Measurements from ENCODE around the gene RPS6KA5.
"Not testable (repeated sequence)": the region's sequence is repeated elsewhere in the genome, so short reads cannot be mapped to it uniquely, and the experiment has no call there.

The RPS6KA5 gene

GRCh38 chr14:90981636-90982035 lies 78.8 kb downstream of the RPS6KA5 start:
- no peak for DNase-seq

GRCh38 chr14:90980636-90981035 lies 79.8 kb downstream of the RPS6KA5 start:
- DNase-seq, result not testable (repeated sequence)

- DNase-seq, result no peak
Measured at GRCh38 chr14:90979515-90979914, 80.9 kb downstream of the RPS6KA5 start.

GRCh38 chr14:90976101-90976500 lies 84.3 kb downstream of the RPS6KA5 start:
- no peak for DNase-seq

- no peak for DNase-seq
Measured at GRCh38 chr14:90971687-90972086, 88.8 kb downstream of the RPS6KA5 start.

- DNase-seq, result no peak
Measured at GRCh38 chr14:90970167-90970600, 90.3 kb downstream of the RPS6KA5 start.

- no peak for DNase-seq
Measured at GRCh38 chr14:90969531-90970166, 90.8 kb downstream of the RPS6KA5 start.

- DNase-seq, result no peak
Measured at GRCh38 chr14:90968025-90968424, 92.4 kb downstream of the RPS6KA5 start.

- DNase-seq, result no peak
Measured at GRCh38 chr14:90966493-90966892, 93.9 kb downstream of the RPS6KA5 start.

- DNase-seq, result no peak
Measured at GRCh38 chr14:90965765-90966164, 94.7 kb downstream of the RPS6KA5 start.

GRCh38 chr14:90963343-90963742 lies 97.1 kb downstream of the RPS6KA5 start:
- no peak for DNase-seq

- DNase-seq, result no peak
Measured at GRCh38 chr14:90962505-90963109, 97.8 kb downstream of the RPS6KA5 start.

GRCh38 chr14:90960818-90961217 lies 99.6 kb downstream of the RPS6KA5 start:
- DNase-seq, result no peak

GRCh38 chr14:90959344-90959743 lies 101.1 kb downstream of the RPS6KA5 start:
- DNase-seq, result no peak

GRCh38 chr14:90956273-90956672 lies 104.2 kb downstream of the RPS6KA5 start:
- DNase-seq, result no peak

GRCh38 chr14:90953643-90954042 lies 106.8 kb downstream of the RPS6KA5 start:
- not testable (repeated sequence) for DNase-seq

GRCh38 chr14:90943367-90943766 lies 117.1 kb downstream of the RPS6KA5 start:
- no peak for DNase-seq

- no peak for DNase-seq
Measured at GRCh38 chr14:90942511-90942910, 117.9 kb downstream of the RPS6KA5 start.

- DNase-seq, result no peak
Measured at GRCh38 chr14:90941706-90942105, 118.7 kb downstream of the RPS6KA5 start.

- no peak for DNase-seq
Measured at GRCh38 chr14:90940318-90940962, 120.0 kb downstream of the RPS6KA5 start.

GRCh38 chr14:90939252-90939795 lies 121.1 kb downstream of the RPS6KA5 start:
- DNase-seq, result not testable (repeated sequence)

- DNase-seq, result no peak
Measured at GRCh38 chr14:90938615-90939014, 121.8 kb downstream of the RPS6KA5 start.

- no peak for DNase-seq
Measured at GRCh38 chr14:90936757-90937440, 123.5 kb downstream of the RPS6KA5 start.
